Brain microvascular endothelial cell (primary cell): ENCODE measurements around the gene SPAG7.
"Not testable (repeated sequence)": the region's sequence is repeated elsewhere in the genome, so short reads cannot be mapped to it uniquely, and the experiment has no call there.

ENCODE experiments used
- DNase-seq: peaks from one replicate; pipeline ENCODE4 v3.0.0-alpha.2; 2020
- H3K27ac ChIP-seq: fragments of 250-450 bp; sonication (Bioruptor Pico); 2 replicates; pipeline ENCODE4 v1.5.1; 2020; ENCODE audit warnings: mild to moderate bottlenecking, moderate library complexity
- H3K27me3 ChIP-seq: fragments of 250-450 bp; sonication (Bioruptor Pico); replicated peaks from 2 replicates; pipeline ENCODE4 v1.5.1; 2020; ENCODE audit warnings: mild to moderate bottlenecking
- H3K36me3 ChIP-seq: fragments of 250-450 bp; sonication (Bioruptor Pico); replicated peaks from 2 replicates; pipeline ENCODE4 v1.5.1; 2020; ENCODE audit warnings: mild to moderate bottlenecking
- H3K4me3 ChIP-seq: 2 replicates; pipeline ENCODE4 v1.5.1; 2011; ENCODE audit warnings: low read depth, mild to moderate bottlenecking, control low read depth, low read length, moderate library complexity
- in situ Hi-C: cut with HindIII; loops from 2 replicates; pipeline ENCODE4 v1.10.0; 2017; ENCODE audit warnings: low sequenced_read_pairs, low pct_ligation_motif_present
- TF ChIP-seq, protein P1 (sequence below): IDR thresholded peaks from 2 replicates; pipeline ENCODE4 v1.5.1; 2011; ENCODE audit warnings: low read depth, mild to moderate bottlenecking, moderate library complexity, low read length, control low read depth, inconsistent platforms; ENCODE audit errors: missing control alignments

The SPAG7 gene

GRCh38 chr17:4921320-4921719 lies 46.3 kb downstream of the SPAG7 start:
- TF ChIP-seq, protein P1, sequence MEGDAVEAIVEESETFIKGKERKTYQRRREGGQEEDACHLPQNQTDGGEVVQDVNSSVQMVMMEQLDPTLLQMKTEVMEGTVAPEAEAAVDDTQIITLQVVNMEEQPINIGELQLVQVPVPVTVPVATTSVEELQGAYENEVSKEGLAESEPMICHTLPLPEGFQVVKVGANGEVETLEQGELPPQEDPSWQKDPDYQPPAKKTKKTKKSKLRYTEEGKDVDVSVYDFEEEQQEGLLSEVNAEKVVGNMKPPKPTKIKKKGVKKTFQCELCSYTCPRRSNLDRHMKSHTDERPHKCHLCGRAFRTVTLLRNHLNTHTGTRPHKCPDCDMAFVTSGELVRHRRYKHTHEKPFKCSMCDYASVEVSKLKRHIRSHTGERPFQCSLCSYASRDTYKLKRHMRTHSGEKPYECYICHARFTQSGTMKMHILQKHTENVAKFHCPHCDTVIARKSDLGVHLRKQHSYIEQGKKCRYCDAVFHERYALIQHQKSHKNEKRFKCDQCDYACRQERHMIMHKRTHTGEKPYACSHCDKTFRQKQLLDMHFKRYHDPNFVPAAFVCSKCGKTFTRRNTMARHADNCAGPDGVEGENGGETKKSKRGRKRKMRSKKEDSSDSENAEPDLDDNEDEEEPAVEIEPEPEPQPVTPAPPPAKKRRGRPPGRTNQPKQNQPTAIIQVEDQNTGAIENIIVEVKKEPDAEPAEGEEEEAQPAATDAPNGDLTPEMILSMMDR: no peak
- no peak for DNase-seq
- in situ Hi-C loops: no loop called here
- Histone ChIP-seq H3K27me3 (no peaks in the 10 kb centered on the region), H3K27ac (no peak overlapping the region), H3K4me3 (no peak overlapping the region), H3K36me3 (no peaks in the 10 kb centered on the region)

DNA sequence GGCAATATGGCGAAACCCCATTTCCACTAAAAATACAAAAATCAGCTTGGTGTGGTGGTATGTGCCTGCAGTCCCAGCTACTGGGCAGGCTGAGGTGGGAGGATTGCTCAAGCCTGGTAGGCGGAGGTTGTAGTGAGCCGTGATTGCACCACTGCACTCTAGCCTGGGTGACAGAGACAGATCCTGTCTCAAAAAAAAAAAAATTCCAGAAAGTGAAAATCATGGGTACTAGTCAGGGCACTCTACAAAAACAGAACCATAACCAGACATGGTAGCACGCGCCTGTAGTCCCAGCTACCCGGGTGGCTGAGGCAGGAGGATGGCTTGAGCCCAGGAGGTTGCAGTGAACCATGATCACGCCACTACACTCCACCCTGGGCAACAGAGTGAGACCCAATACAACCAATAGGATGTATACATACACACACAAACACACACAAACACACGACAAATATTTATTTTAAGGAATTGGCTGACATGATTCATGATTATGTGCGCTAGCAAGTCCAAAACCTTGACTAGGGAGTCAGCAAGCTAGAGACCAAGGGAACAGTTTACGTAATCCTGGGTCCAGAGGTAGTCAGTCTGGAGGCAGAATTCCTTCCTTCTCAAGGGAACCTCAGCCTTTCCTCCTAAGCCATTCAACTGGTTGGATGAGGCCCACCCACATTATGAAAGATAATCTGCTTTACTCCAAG lies 47.1 kb downstream of the SPAG7 start:
- Histone ChIP-seq H3K4me3 (no peak overlapping the region), H3K36me3 (no peaks in the 10 kb centered on the region), H3K27me3 (no peaks in the 10 kb centered on the region), H3K27ac (no peak overlapping the region)
- no peak for DNase-seq
- in situ Hi-C loops: no loop called here
- TF ChIP-seq, protein P1: no peak

- no peaks in the 10 kb centered on the region for H3K27me3 ChIP-seq
- no peaks in the 10 kb centered on the region for H3K36me3 ChIP-seq
- in situ Hi-C loops: no loop called here
- no peak for DNase-seq
- H3K27ac ChIP-seq: no peak overlapping the region
- no peak overlapping the region for H3K4me3 ChIP-seq
- TF ChIP-seq, protein P1: no peak
Observed at GRCh38 chr17:4919511-4920047, 48.0 kb downstream of the SPAG7 start.

DNA sequence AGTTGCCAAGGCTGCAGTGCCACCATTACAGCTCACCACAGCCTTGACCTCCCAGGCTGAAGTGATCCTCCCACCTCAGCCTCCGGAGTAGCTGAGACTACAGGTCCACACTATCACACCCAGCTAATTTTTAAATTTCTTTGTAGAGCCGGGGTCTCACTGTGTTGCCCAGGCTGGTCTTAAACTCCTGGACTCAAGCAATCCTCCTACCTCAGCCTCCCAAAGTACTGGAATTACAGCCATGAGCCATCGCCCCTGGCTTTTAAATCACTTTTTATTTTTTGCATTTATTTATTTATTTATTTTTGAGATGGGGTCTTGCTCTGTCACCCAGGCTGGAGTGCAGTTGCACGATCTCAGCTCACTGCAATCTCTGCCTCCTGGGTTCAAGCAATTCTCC lies 53.1 kb downstream of the SPAG7 start:
- H3K27ac ChIP-seq, H3K27me3 ChIP-seq, in situ Hi-C loops, H3K36me3 ChIP-seq, DNase-seq, H3K4me3 ChIP-seq: not testable (repeated sequence)

- no peaks in the 10 kb centered on the region for H3K36me3 ChIP-seq
- no peaks in the 10 kb centered on the region for H3K27me3 ChIP-seq
- in situ Hi-C loops: no loop called here
- DNase-seq: no peak
- H3K27ac ChIP-seq: no peak overlapping the region
- TF ChIP-seq, protein P1: no peak
- H3K4me3 ChIP-seq: no peak overlapping the region
Observed at GRCh38 chr17:4913994-4914393, 53.6 kb downstream of the SPAG7 start.
